OCI-LY1 (cell line): ENCODE results near the gene CDC42BPA.

Source experiments
- EZH2 ChIP-seq: fragments of 200-600 bp; sonication (generic), shearing (Covaris generic); IDR thresholded peaks from 2 replicates; pipeline ENCODE4 v1.8.0; 2017; ENCODE audit warnings: borderline replicate concordance, mixed run types, mild to moderate bottlenecking, antibody characterized with exemption, low read length, moderate library complexity, mixed read lengths
- TF ChIP-seq, protein P1 (sequence below): fragments of 200-600 bp; sonication (generic), shearing (Covaris generic); IDR thresholded peaks from 2 replicates; pipeline ENCODE4 v1.5.1; 2017; ENCODE audit warnings: mild to moderate bottlenecking, antibody characterized with exemption, low read length, moderate library complexity, mixed read lengths

- TF ChIP-seq, protein P1, sequence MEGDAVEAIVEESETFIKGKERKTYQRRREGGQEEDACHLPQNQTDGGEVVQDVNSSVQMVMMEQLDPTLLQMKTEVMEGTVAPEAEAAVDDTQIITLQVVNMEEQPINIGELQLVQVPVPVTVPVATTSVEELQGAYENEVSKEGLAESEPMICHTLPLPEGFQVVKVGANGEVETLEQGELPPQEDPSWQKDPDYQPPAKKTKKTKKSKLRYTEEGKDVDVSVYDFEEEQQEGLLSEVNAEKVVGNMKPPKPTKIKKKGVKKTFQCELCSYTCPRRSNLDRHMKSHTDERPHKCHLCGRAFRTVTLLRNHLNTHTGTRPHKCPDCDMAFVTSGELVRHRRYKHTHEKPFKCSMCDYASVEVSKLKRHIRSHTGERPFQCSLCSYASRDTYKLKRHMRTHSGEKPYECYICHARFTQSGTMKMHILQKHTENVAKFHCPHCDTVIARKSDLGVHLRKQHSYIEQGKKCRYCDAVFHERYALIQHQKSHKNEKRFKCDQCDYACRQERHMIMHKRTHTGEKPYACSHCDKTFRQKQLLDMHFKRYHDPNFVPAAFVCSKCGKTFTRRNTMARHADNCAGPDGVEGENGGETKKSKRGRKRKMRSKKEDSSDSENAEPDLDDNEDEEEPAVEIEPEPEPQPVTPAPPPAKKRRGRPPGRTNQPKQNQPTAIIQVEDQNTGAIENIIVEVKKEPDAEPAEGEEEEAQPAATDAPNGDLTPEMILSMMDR: no peak
- no peak for TF ChIP-seq EZH2
Observed at GRCh38 chr1:227318853-227319607, 738 bp upstream of the CDC42BPA start.
